GM23248 (cell line): ENCODE results near the gene PREP. TPM values are rescaled to one million over a fixed set of nuclear protein-coding genes. Genes with fewer than 3 reads are reported as not detected.

Experiments
- DNase-seq: peaks from one replicate; pipeline ENCODE4 v3.0.0-alpha.2; 2015
- H2AFZ ChIP-seq: fragments of 200-600 bp; sonication (generic); 2 replicates; pipeline ENCODE4 v1.6.1; 2016; ENCODE audit warnings: antibody characterized with exemption
- H3F3A ChIP-seq: fragments of 200-600 bp; sonication (generic); 2 replicates; pipeline ENCODE4 v1.6.1; 2016; ENCODE audit warnings: mild to moderate bottlenecking, antibody characterized with exemption, mixed run types; ENCODE audit not compliant: insufficient read depth
- H3K27ac ChIP-seq: fragments of 200-600 bp; sonication (generic); 2 replicates; pipeline ENCODE4 v1.5.1; 2016; ENCODE audit warnings: mild to moderate bottlenecking
- H3K27me3 ChIP-seq: fragments of 200-600 bp; sonication (generic); replicated peaks from 2 replicates; pipeline ENCODE4 v1.6.1; 2016; ENCODE audit warnings: mild to moderate bottlenecking; ENCODE audit not compliant: insufficient read depth
- H3K36me3 ChIP-seq: fragments of 200-600 bp; sonication (generic); 2 replicates; pipeline ENCODE4 v1.6.1; 2016; ENCODE audit warnings: low read depth, mild to moderate bottlenecking
- H3K4me1 ChIP-seq: fragments of 200-600 bp; sonication (generic); 2 replicates; pipeline ENCODE4 v1.6.1; 2016; ENCODE audit warnings: mild to moderate bottlenecking; ENCODE audit not compliant: insufficient read depth
- H3K4me2 ChIP-seq: fragments of 200-600 bp; sonication (generic); one replicate; pipeline ENCODE4 v1.6.1; 2016; ENCODE audit warnings: mild to moderate bottlenecking; ENCODE audit not compliant: unreplicated experiment
- H3K4me3 ChIP-seq: fragments of 200-600 bp; sonication (generic); 2 replicates; pipeline ENCODE4 v1.5.1; 2016; ENCODE audit warnings: mild to moderate bottlenecking
- H3K79me2 ChIP-seq: fragments of 200-600 bp; sonication (generic); 2 replicates; pipeline ENCODE4 v1.6.1; 2016; ENCODE audit warnings: mild to moderate bottlenecking; ENCODE audit not compliant: insufficient read depth
- H3K9ac ChIP-seq: fragments of 200-600 bp; sonication (generic); 2 replicates; pipeline ENCODE4 v1.6.1; 2016; ENCODE audit warnings: mild to moderate bottlenecking
- H3K9me2 ChIP-seq: fragments of 200-600 bp; sonication (generic); 2 replicates; pipeline ENCODE4 v1.6.1; 2016; ENCODE audit warnings: mixed run types, mild to moderate bottlenecking, moderate library complexity; ENCODE audit not compliant: insufficient read depth
- H3K9me3 ChIP-seq: fragments of 200-600 bp; sonication (generic); one replicate; pipeline ENCODE4 v1.6.1; 2017; ENCODE audit warnings: low read depth
- H4K20me1 ChIP-seq: fragments of 200-600 bp; sonication (generic); 2 replicates; pipeline ENCODE4 v1.6.0; 2016; ENCODE audit not compliant: insufficient read depth
- EZH2 ChIP-seq: fragments of 200-600 bp; sonication (generic); IDR thresholded peaks from 2 replicates; pipeline ENCODE4 v1.6.1; 2018; ENCODE audit warnings: antibody characterized with exemption, mild to moderate bottlenecking; ENCODE audit not compliant: insufficient read depth, poor library complexity, severe bottlenecking
- EZH2phosphoT487 ChIP-seq: fragments of 200-600 bp; sonication (generic); IDR thresholded peaks from 2 replicates; pipeline ENCODE4 v1.6.1; 2018; ENCODE audit warnings: antibody characterized with exemption, moderate library complexity, mild to moderate bottlenecking, low read depth; ENCODE audit not compliant: insufficient read depth
- WGBS, 2 experiments: methylation state at CpG; one replicate each; pipeline ENCODE4 v1.1.6; 2015 to 2017; ENCODE audit warnings: low lambda C conversion rate in 2 of 2, low coverage in 1 of 2; ENCODE audit errors: missing lambda C conversion rate in 2 of 2; 5-methylcytosine and 5-hydroxymethylcytosine counted together
- in situ Hi-C: fragments of 300-500 bp; cut with MboI; formaldehyde crosslinking; loops from 2 replicates; pipeline ENCODE4 v1.15.0; 2020
- polyA plus RNA-seq: library from polyadenylated mRNA; unstranded; fragments of >200 nt; fragmentation: Nextera tagmentation; extraction: Ambion mirVana; gene quantifications from 2 replicates; pipeline ENCODE4 v1.2.1, GENCODE V29; 2016
- total RNA-seq: library from RNA; depleted of rRNA; stranded (reverse); fragments of >200 nt; shearing (Covaris generic); gene quantifications from 2 replicates; pipeline ENCODE4 v1.2.3, GENCODE V29; 2014

Gene PREP
- total and polyA plus RNA-seq, 2 experiments from 2014 or later: 18.9 to 37.9 TPM

GRCh38 chr6:105279463-105279862 lies 123.4 kb downstream of the PREP start:
- H3K27me3 ChIP-seq: no peaks in the 10 kb centered on the region
- no peaks in the 10 kb centered on the region for H4K20me1 ChIP-seq
- no peak overlapping the region for H2AFZ ChIP-seq
- in situ Hi-C loops: no loop called here
- H3K4me3 ChIP-seq: no peak overlapping the region
- no peaks in the 10 kb centered on the region for H3K79me2 ChIP-seq
- no peak overlapping the region for H3K4me2 ChIP-seq
- no peak overlapping the region for H3K27ac ChIP-seq
- no peaks in the 10 kb centered on the region for H3K9me3 ChIP-seq
- H3K36me3 ChIP-seq: peaks cover 46% of the 10 kb centered on the region
- TF ChIP-seq EZH2: no peak
- TF ChIP-seq EZH2phosphoT487: no peak
- H3K4me1 ChIP-seq: no peaks in the 10 kb centered on the region
- 96 to 100% methylated on average over 3 of the region's 3 CpGs for WGBS, 2 experiments
- H3K9ac ChIP-seq: no peak overlapping the region
- H3K9me2 ChIP-seq: no peaks in the 10 kb centered on the region
- DNase-seq: no peak
- no peaks in the 10 kb centered on the region for H3F3A ChIP-seq

- Histone ChIP-seq H3K9me3 (no peaks in the 10 kb centered on the region), H3K4me3 (no peak overlapping the region), H2AFZ (no peak overlapping the region), H3K79me2 (no peaks in the 10 kb centered on the region), H3K27me3 (no peaks in the 10 kb centered on the region), H3K9ac (no peak overlapping the region), H3K27ac (no peak overlapping the region), H3K36me3 (peaks cover 41% of the 10 kb centered on the region), H3K4me1 (no peaks in the 10 kb centered on the region), H4K20me1 (no peaks in the 10 kb centered on the region), H3F3A (no peaks in the 10 kb centered on the region), H3K4me2 (no peak overlapping the region), H3K9me2 (no peaks in the 10 kb centered on the region)
- no peak for DNase-seq
- TF ChIP-seq EZH2phosphoT487 (no peak), EZH2 (no peak)
- in situ Hi-C loops: no loop called here
- WGBS, 2 experiments: 96 to 100% methylated on average over 3 of the region's 3 CpGs
Measured at GRCh38 chr6:105278813-105279212, 124.1 kb downstream of the PREP start.

GRCh38 chr6:105278035-105278434 lies 124.8 kb downstream of the PREP start:
- Histone ChIP-seq H3K36me3 (peaks cover 34% of the 10 kb centered on the region), H3K79me2 (no peaks in the 10 kb centered on the region), H3F3A (no peaks in the 10 kb centered on the region; the same call in 1 of the 2 replicates), H3K4me1 (no peaks in the 10 kb centered on the region), H3K4me3 (no peak overlapping the region), H3K4me2 (no peak overlapping the region), H3K27me3 (no peaks in the 10 kb centered on the region), H2AFZ (no peak overlapping the region), H3K9ac (no peak overlapping the region), H4K20me1 (no peaks in the 10 kb centered on the region), H3K9me3 (no peaks in the 10 kb centered on the region), H3K9me2 (no peaks in the 10 kb centered on the region), H3K27ac (no peak overlapping the region)
- no peak for DNase-seq
- 93 to 95% methylated on average over 20 of the region's 20 CpGs for WGBS, 2 experiments
- TF ChIP-seq EZH2phosphoT487 (no peak), EZH2 (no peak)
- in situ Hi-C loops: no loop called here

GRCh38 chr6:105276374-105276773 lies 126.5 kb downstream of the PREP start:
- no peak overlapping the region for H3K9ac ChIP-seq
- 96 to 99% methylated on average over 3 of the region's 3 CpGs for WGBS, 2 experiments
- no peaks in the 10 kb centered on the region for H3K79me2 ChIP-seq
- no peaks in the 10 kb centered on the region for H3K27me3 ChIP-seq
- H3K27ac ChIP-seq: no peak overlapping the region
- H3K4me2 ChIP-seq: no peak overlapping the region
- no peak overlapping the region for H3K4me3 ChIP-seq
- no peaks in the 10 kb centered on the region; the same call in 1 of the 2 replicates for H3F3A ChIP-seq
- H3K9me2 ChIP-seq: no peaks in the 10 kb centered on the region
- H3K36me3 ChIP-seq: peaks cover 20% of the 10 kb centered on the region
- H3K4me1 ChIP-seq: no peaks in the 10 kb centered on the region
- TF ChIP-seq EZH2phosphoT487 (no peak), EZH2 (no peak)
- no peak for DNase-seq
- in situ Hi-C loops: no loop called here
- no peaks in the 10 kb centered on the region for H3K9me3 ChIP-seq
- no peaks in the 10 kb centered on the region for H4K20me1 ChIP-seq
- H2AFZ ChIP-seq: no peak overlapping the region

- no peaks in the 10 kb centered on the region for H3K9me2 ChIP-seq
- no peaks in the 10 kb centered on the region for H3K4me1 ChIP-seq
- no peaks in the 10 kb centered on the region for H3K27me3 ChIP-seq
- H3K4me3 ChIP-seq: no peak overlapping the region
- no peak for TF ChIP-seq EZH2phosphoT487
- no peak for TF ChIP-seq EZH2
- no peak overlapping the region for H3K27ac ChIP-seq
- in situ Hi-C loops: no loop called here
- no peaks in the 10 kb centered on the region for H3K9me3 ChIP-seq
- peaks cover 3% of the 10 kb centered on the region; the same call in 1 of the 2 replicates for H3F3A ChIP-seq
- WGBS, 2 experiments: 97 to 98% methylated on average over 2 of the region's 2 CpGs
- no peak for DNase-seq
- H3K9ac ChIP-seq: no peak overlapping the region
- no peaks in the 10 kb centered on the region for H3K79me2 ChIP-seq
- H2AFZ ChIP-seq: no peak overlapping the region
- H3K4me2 ChIP-seq: no peak overlapping the region
- peaks cover 20% of the 10 kb centered on the region for H3K36me3 ChIP-seq
- H4K20me1 ChIP-seq: no peaks in the 10 kb centered on the region
Measured at GRCh38 chr6:105275542-105275941, 127.3 kb downstream of the PREP start.
